K562 (cell line): ENCODE data around the gene ARAP1. TPM values are rescaled to one million over a fixed set of nuclear protein-coding genes. Genes with fewer than 3 reads are reported as not detected.

ENCODE experiments used
- CBX3 ChIP-seq, 2 experiments: IDR thresholded peaks; 1 replicate in 1 of 2; 2 replicates in 1 of 2; pipeline ENCODE4 v1.6.1; 2012; ENCODE audit warnings: inconsistent platforms in 2 of 2, low read length in 2 of 2, borderline replicate concordance in 1 of 2, control low read depth in 1 of 2
- CCNT2 ChIP-seq: IDR thresholded peaks from 2 replicates; pipeline ENCODE4 v1.6.1; 2011; ENCODE audit warnings: borderline replicate concordance, low read depth, mild to moderate bottlenecking, moderate library complexity, mixed read lengths, low read length; ENCODE audit not compliant: insufficient read length; ENCODE audit errors: extremely low read depth
- CSDE1 ChIP-seq, 2 experiments: fragments of 450-650 bp; IDR thresholded peaks; 2 replicates each; pipeline ENCODE4 v1.6.1; 2016; ENCODE audit warnings: mild to moderate bottlenecking in 1 of 2
- FOXP1 ChIP-seq: sonication (generic); formaldehyde crosslinking; IDR thresholded peaks from 2 replicates; pipeline ENCODE4 v1.8.0; 2022; ENCODE audit warnings: mild to moderate bottlenecking, missing genetic modification reagents
- MXI1 ChIP-seq: IDR thresholded peaks from 2 replicates; pipeline ENCODE4 v1.6.1; 2011; ENCODE audit warnings: low read depth, mild to moderate bottlenecking, improper control_type of control experiment, low read length
- NONO ChIP-seq, 2 experiments: fragments of 200-400 bp in 1 of 2; fragments of 450-650 bp in 1 of 2; formaldehyde crosslinking in 1 of 2; IDR thresholded peaks; 2 replicates each; pipeline ENCODE4 v1.6.1; 2017; ENCODE audit warnings: low read depth in 2 of 2, mild to moderate bottlenecking in 2 of 2, moderate library complexity in 2 of 2, low read length in 1 of 2
- SMC3 ChIP-seq: conservative IDR thresholded peaks from 2 replicates; pipeline ENCODE4 v1.6.1; 2011; ENCODE audit warnings: low read depth, low read length, improper control_type of control experiment; ENCODE audit not compliant: insufficient read depth
- SP1 ChIP-seq: sonication (generic); formaldehyde crosslinking; IDR thresholded peaks from 2 replicates; pipeline ENCODE4 v1.8.1; 2022; ENCODE audit warnings: mild to moderate bottlenecking, missing genetic modification reagents
- TOE1 ChIP-seq, 2 experiments: fragments of 450-650 bp in 1 of 2; sonication (generic) in 1 of 2; formaldehyde crosslinking in 1 of 2; IDR thresholded peaks; 2 replicates each; pipeline versions ENCODE4 v1.7.1 to v1.8.0; 2016 to 2022; ENCODE audit warnings: borderline replicate concordance in 2 of 2, mild to moderate bottlenecking in 2 of 2, antibody characterized with exemption in 1 of 2, inconsistent platforms in 1 of 2, low read depth in 1 of 2, missing genetic modification reagents in 1 of 2, moderate library complexity in 1 of 2
- ZBTB7A ChIP-seq: IDR thresholded peaks from 2 replicates; pipeline ENCODE4 v1.6.1; 2011; ENCODE audit warnings: low read depth, mild to moderate bottlenecking, low read length, moderate library complexity, borderline replicate concordance; ENCODE audit not compliant: control insufficient read depth
- polyA plus RNA-seq, 8 experiments: library from polyadenylated mRNA; depleted of rRNA in 4 of 8; stranded (reverse) in 5 of 8; unstranded in 3 of 8; fragments of >200 nt; fragmentation: Nextera tagmentation in 2 of 8; fragmentation: Illumina TruSeq in 1 of 8; extraction: Ambion mirVana in 2 of 8; extraction: Trizol in 1 of 8; gene quantifications; 2 replicates each; pipeline versions ENCODE4 v1.2.1 to v1.2.3, GENCODE V29; 2011 to 2014; ENCODE audit warnings: inconsistent platforms in 1 of 8, missing spikeins in 1 of 8
- total RNA-seq, 7 experiments: library from RNA; depleted of rRNA in 6 of 7; stranded (reverse); fragments of >200 nt in 6 of 7; fragmentation: Illumina TruSeq in 2 of 7; extraction: Trizol in 2 of 7; gene quantifications; 2 replicates each; pipeline versions ENCODE4 v1.2.1 to v1.2.3, GENCODE V29; 2011 to 2021; ENCODE audit warnings: low replicate concordance in 1 of 7
- TF ChIP-seq, protein P1 (sequence below), 2 experiments: fragments of 450-650 bp; formaldehyde crosslinking in 1 of 2; IDR thresholded peaks; 2 replicates each; pipeline versions ENCODE4 v1.4.0 to v1.6.1; 2014 to 2020; ENCODE audit warnings: mild to moderate bottlenecking in 2 of 2, borderline replicate concordance in 1 of 2, low read depth in 1 of 2
- TF ChIP-seq, protein P2 (sequence below), 3 experiments: fragments of 200-800 bp in 1 of 3; sonication (Bioruptor generic) in 1 of 3; sonication (generic) in 1 of 3; formaldehyde crosslinking in 1 of 3; IDR thresholded peaks; 2 replicates each; pipeline versions ENCODE4 v1.6.1 to v1.8.0; 2016 to 2022; ENCODE audit warnings: mild to moderate bottlenecking in 2 of 3, missing compliant biosample characterization in 2 of 3, missing genetic modification characterization in 2 of 3, missing genetic modification reagents in 1 of 3
- TF ChIP-seq, protein P3 (sequence below): conservative IDR thresholded peaks from 2 replicates; pipeline ENCODE4 v1.6.1; 2011; ENCODE audit warnings: low read depth, mild to moderate bottlenecking, low read length; ENCODE audit not compliant: control insufficient read depth

The ARAP1 gene
- total and polyA plus RNA-seq, 9 of the 15 experiments (the other 6 are each of a cell fraction or from before 2014, with no cell fraction given), result 0.23 to 67.0 (median 24.6) TPM

DNA sequence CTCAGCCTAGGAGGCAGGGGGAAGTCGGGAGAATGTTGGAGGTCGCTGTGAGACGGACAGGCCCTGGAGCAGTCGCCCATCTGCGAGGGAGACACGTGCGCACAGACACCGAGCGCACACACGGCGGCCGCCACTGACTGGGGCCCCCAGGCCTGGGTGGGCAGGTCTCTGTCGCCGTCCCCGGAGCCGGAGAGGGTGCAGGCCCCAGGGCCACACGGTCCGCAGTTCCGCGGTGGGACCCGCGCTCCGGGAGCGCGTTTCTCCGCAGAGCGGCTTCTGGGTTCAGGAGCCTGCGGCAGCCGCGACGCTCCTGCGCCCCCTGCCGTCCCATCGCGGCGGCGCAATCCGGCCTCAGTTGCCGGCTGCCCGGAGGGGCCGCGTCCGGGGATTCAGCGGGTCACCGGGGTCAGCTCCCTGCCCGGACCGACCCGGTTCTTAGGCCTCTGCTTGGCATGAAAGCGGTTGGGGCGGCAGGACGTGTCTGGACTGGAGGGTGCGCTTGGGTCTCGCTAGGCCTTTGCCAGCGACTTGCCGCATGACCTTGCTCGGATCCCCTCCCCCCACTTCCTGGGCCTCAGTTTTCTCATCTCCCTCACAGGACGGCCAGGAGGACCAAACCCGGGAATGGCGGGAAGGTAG, 109.2 kb downstream of the ARAP1 start (continued):
- TF ChIP-seq, protein P1, sequence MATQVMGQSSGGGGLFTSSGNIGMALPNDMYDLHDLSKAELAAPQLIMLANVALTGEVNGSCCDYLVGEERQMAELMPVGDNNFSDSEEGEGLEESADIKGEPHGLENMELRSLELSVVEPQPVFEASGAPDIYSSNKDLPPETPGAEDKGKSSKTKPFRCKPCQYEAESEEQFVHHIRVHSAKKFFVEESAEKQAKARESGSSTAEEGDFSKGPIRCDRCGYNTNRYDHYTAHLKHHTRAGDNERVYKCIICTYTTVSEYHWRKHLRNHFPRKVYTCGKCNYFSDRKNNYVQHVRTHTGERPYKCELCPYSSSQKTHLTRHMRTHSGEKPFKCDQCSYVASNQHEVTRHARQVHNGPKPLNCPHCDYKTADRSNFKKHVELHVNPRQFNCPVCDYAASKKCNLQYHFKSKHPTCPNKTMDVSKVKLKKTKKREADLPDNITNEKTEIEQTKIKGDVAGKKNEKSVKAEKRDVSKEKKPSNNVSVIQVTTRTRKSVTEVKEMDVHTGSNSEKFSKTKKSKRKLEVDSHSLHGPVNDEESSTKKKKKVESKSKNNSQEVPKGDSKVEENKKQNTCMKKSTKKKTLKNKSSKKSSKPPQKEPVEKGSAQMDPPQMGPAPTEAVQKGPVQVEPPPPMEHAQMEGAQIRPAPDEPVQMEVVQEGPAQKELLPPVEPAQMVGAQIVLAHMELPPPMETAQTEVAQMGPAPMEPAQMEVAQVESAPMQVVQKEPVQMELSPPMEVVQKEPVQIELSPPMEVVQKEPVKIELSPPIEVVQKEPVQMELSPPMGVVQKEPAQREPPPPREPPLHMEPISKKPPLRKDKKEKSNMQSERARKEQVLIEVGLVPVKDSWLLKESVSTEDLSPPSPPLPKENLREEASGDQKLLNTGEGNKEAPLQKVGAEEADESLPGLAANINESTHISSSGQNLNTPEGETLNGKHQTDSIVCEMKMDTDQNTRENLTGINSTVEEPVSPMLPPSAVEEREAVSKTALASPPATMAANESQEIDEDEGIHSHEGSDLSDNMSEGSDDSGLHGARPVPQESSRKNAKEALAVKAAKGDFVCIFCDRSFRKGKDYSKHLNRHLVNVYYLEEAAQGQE (IDR thresholded peaks at IDR 0.05; ENCODE audit: borderline replicate concordance), result peak; percentile 87
- TF ChIP-seq, protein P1 (CRISPR knock-in tag; IDR thresholded peaks at IDR 0.05; ENCODE audit: low read depth), result no peak
- TF ChIP-seq TOE1 (IDR thresholded peaks at IDR 0.05; ENCODE audit: borderline replicate concordance), result no peak
- no peak for TF ChIP-seq TOE1 (CRISPR knock-in tag; IDR thresholded peaks at IDR 0.05; ENCODE audit: borderline replicate concordance, low read depth)
- TF ChIP-seq CBX3 (IDR thresholded peaks at IDR 0.05; ENCODE audit: borderline replicate concordance in 1 of 2, low read length in 2 of 2), result 0 out of 3 replicates have a peak, but pooled peaks of 1 of the 2 experiments have one; percentile 32
- peak; percentile 76; the same call in 1 of the 2 replicates for TF ChIP-seq SP1 (CRISPR knock-in tag)
- peak; percentile 92 for TF ChIP-seq SMC3
- TF ChIP-seq, protein P2, sequence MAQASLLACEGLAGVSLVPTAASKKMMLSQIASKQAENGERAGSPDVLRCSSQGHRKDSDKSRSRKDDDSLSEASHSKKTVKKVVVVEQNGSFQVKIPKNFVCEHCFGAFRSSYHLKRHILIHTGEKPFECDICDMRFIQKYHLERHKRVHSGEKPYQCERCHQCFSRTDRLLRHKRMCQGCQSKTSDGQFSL (CRISPR knock-in tag; IDR thresholded peaks at IDR 0.05), result no peak
- TF ChIP-seq, protein P2 (tag; IDR thresholded peaks at IDR 0.05), result no peak
- TF ChIP-seq, protein P3, sequence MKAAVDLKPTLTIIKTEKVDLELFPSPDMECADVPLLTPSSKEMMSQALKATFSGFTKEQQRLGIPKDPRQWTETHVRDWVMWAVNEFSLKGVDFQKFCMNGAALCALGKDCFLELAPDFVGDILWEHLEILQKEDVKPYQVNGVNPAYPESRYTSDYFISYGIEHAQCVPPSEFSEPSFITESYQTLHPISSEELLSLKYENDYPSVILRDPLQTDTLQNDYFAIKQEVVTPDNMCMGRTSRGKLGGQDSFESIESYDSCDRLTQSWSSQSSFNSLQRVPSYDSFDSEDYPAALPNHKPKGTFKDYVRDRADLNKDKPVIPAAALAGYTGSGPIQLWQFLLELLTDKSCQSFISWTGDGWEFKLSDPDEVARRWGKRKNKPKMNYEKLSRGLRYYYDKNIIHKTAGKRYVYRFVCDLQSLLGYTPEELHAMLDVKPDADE, result 0 out of 2 replicates have a peak, but pooled peaks have one; percentile 43
- TF ChIP-seq NONO (IDR thresholded peaks at IDR 0.05; ENCODE audit: low read depth in 2 of 2, low read length in 1 of 2), result 0 out of 4 replicates have a peak, but pooled peaks of 1 of the 2 experiments have one; percentile 38
- peak; percentile 80; the same call in 1 of the 2 replicates for TF ChIP-seq FOXP1
- no peak for TF ChIP-seq MXI1
- peak; percentile 72; the same call in 1 of the 2 replicates for TF ChIP-seq ZBTB7A
- TF ChIP-seq CSDE1 (IDR thresholded peaks at IDR 0.05), result no peak
- TF ChIP-seq CCNT2, result peak; percentile 56
